ENCODE measurements around the gene ANKRD18A. TPM values are rescaled to one million over a fixed set of nuclear protein-coding genes. Genes with fewer than 3 reads are reported as not detected.
A peak's percentile ranks its signal among the peaks of the same experiment; 100 is the strongest.
"Not testable (repeated sequence)": the region's sequence is repeated elsewhere in the genome, so short reads cannot be mapped to it uniquely, and the experiment has no call there.

The ANKRD18A gene
- total RNA-seq, 2 donors from 2014 or later: 9.1 to 15.2 TPM

GRCh38 chr9:38576181-38576580 lies 44.2 kb downstream of the ANKRD18A start:
- DNase-seq (ENCODE audit: low spot score in 2 of 2); ATAC-seq; H3K9me3 Mint-ChIP-seq; H3K27ac Mint-ChIP-seq; H3K36me3 Mint-ChIP-seq: not testable (repeated sequence)

DNA sequence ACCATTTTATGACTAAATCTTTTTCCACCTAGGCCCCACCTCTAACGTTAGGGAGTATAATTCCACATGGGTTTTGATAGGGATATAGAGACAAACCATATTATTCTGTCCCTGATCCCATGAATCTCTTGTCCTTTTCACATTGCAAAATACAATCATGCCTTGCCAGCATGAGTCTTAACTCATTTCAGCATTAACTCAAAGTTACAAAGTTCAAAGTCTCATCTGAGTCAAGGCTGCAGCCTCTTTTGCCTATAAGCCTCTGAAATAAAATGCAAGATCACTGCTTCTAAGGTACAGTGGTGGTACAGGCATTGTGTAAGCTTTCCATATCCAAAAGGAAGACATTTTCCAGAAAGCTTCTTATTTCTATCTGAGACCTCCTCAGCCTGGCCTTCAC lies 54.3 kb downstream of the ANKRD18A start:
- H3K9me3 Mint-ChIP-seq, H3K27ac Mint-ChIP-seq: not testable (repeated sequence)

DNA sequence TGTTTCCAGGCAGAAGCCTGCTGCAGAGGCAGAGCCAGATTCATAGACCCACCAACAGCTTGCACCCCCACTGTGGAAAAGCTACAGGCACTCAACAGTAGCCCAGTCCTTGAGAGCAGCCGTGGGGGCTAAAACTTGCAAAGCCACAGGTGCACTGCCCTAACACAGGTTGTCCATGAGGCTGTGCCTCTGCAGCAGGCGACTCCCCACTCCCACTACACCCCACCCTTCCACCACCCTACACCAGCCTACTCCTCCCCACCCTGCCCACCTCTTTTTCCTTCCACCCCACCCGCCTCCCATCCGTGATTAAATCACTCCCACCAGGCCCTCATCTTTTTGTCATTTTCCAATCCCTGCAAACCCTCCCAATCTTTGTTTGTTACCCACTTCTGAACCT lies 55.2 kb downstream of the ANKRD18A start:
- not testable (repeated sequence) for DNase-seq (ENCODE audit: low spot score in 2 of 2); H3K27ac Mint-ChIP-seq; ATAC-seq; H3K9me3 Mint-ChIP-seq
- H3K36me3 Mint-ChIP-seq: peaks cover 10 to 11% of the 10 kb centered on the region in 2 donors

More for the DNA sequence above, 54.3 kb downstream of the ANKRD18A start:
- DNase-seq (ENCODE audit: low spot score in 2 of 2); ATAC-seq: not testable (repeated sequence)
- peaks cover 10 to 11% of the 10 kb centered on the region in 2 donors for H3K36me3 Mint-ChIP-seq

DNA sequence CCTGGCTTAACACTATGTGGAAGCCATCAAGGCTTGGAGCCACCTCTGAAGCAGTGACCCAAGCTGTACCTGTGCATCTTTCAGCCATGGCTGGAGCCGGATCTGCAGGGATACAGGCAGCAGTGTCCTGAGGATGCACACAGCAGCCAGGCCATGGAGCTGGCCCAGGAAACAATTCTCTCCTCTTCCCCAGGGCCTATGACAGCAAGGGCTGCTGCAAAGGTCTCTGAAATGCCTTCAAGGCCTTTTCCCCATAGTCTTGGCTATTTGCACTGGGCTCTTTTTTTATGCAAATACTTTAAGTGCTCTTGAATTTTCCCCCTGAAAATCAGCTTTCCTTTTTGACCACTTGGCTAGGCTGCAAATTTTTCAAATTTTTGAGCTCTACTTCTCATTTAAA lies 56.5 kb downstream of the ANKRD18A start:
- ATAC-seq; H3K9me3 Mint-ChIP-seq; H3K27ac Mint-ChIP-seq; DNase-seq (ENCODE audit: low spot score in 2 of 2): not testable (repeated sequence)
- peaks cover 10 to 11% of the 10 kb centered on the region in 2 donors for H3K36me3 Mint-ChIP-seq

DNA sequence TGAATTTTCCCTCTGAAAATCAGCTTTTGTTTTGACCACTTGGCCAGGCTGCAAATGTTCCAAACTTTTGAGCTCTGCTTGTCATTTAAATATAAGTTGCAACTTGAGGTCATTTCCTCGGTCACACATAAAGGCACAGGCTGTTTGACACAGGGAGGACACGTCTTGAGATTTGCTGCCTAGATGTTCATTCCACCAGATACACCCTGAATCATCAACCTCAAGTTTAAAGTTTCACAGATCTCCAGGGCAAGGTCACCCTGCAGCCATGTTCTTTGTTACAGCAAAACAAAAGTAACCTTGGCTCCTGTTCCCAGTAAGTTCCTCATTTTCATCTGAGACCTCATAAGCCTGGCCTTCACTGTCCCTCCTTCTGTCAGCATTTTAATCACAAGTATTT lies 59.3 kb downstream of the ANKRD18A start:
- not testable (repeated sequence) for ATAC-seq; H3K36me3 Mint-ChIP-seq; DNase-seq (ENCODE audit: low spot score in 2 of 2); H3K27ac Mint-ChIP-seq; H3K9me3 Mint-ChIP-seq

DNA sequence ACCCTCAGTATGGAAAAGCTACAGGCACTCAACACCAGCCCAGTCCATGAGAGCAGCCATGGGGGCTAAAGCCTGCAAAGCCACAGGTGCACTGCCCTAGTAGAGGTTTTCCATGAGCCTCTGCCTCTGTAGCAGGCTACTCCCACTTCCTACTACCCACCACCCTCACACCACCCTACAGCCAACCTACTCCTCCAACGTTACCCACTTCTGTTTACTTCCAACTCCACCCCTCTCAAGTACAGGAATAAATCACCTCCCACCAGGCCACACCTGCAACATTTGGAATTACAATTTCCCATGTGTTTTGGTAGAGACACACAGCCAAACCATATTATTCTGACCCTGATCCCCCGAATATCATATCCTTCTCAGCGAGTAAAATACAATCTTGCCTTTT lies 61.2 kb downstream of the ANKRD18A start:
- not testable (repeated sequence) for ATAC-seq; H3K36me3 Mint-ChIP-seq; H3K27ac Mint-ChIP-seq; DNase-seq (ENCODE audit: low spot score in 2 of 2); H3K9me3 Mint-ChIP-seq

GRCh38 chr9:38557746-38558145 lies 62.6 kb downstream of the ANKRD18A start:
- not testable (repeated sequence) for DNase-seq (ENCODE audit: low spot score in 2 of 2); H3K36me3 Mint-ChIP-seq; H3K9me3 Mint-ChIP-seq; ATAC-seq; H3K27ac Mint-ChIP-seq

DNA sequence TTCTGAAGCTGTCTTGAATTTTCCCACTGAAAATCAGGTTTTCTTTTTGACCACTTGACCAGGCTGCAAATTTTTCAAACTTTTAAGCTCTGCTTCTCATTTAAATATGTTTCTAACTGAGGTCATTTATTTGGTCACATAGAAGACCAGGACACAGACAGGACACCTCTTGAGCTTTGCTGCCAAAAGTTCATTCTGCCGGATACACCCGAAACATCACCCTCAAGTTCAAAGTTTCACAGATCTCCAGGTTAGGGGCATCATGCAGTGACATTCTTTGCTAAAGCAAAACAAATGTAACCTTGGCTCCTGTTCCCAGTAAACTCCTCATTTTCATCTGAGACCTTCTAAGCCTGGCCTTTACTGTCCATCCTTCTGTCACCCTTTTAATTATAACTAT lies 65.4 kb downstream of the ANKRD18A start:
- Mint-ChIP-seq H3K9me3 (peaks cover 9 to 10% of the 10 kb centered on the region in 2 donors), H3K36me3 (peaks cover 12 to 14% of the 10 kb centered on the region in 2 donors)
- H3K27ac Mint-ChIP-seq; DNase-seq (ENCODE audit: low spot score in 2 of 2); ATAC-seq: not testable (repeated sequence)

GRCh38 chr9:38553019-38553418 lies 67.4 kb downstream of the ANKRD18A start:
- ATAC-seq: not testable (repeated sequence)

DNA sequence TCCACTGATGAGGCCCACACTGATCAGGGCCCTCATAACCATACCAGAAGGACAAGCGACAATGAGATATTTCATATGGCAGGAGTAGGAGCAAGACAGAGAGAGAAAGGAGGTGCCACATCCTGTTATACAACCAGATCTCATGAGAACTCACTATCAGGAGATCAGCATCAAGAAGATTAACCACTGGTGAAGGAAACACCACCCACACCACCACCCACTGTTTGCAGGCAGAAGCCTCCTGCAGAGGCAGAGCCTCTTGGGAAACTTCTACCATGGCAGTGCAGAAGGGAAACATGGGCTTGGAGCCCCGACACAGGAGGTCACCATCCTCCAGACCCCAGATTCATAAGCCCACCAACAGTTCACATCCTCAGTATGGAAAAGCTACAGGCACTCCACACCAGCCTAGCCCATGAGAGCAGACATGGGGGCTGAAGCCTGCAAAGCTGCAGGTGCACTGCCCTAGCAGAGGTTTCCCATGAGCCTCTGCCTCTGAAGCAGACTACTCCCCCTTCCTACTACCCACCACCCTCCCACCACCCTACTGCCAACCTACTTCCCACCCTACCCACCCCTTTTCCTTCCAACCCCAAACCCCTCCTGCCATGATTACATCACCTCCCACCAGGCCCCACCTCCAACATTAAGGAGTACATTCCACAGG lies 73.8 kb downstream of the ANKRD18A start:
- ATAC-seq; DNase-seq (ENCODE audit: low spot score in 2 of 2): not testable (repeated sequence)
- Mint-ChIP-seq H3K36me3 (peaks cover 7 to 21% of the 10 kb centered on the region in 2 donors), H3K27ac (peak overlapping the region in 1 of 2 donors; percentile 9), H3K9me3 (peaks cover 16 to 21% of the 10 kb centered on the region in 2 donors)

More at GRCh38 chr9:38553019-38553418, 67.4 kb downstream of the ANKRD18A start:
- H3K27ac Mint-ChIP-seq; DNase-seq (ENCODE audit: low spot score in 2 of 2): not testable (repeated sequence)
- peaks cover 9 to 16% of the 10 kb centered on the region in 2 donors for H3K9me3 Mint-ChIP-seq
- H3K36me3 Mint-ChIP-seq: peaks cover 12 to 24% of the 10 kb centered on the region in 2 donors

DNA sequence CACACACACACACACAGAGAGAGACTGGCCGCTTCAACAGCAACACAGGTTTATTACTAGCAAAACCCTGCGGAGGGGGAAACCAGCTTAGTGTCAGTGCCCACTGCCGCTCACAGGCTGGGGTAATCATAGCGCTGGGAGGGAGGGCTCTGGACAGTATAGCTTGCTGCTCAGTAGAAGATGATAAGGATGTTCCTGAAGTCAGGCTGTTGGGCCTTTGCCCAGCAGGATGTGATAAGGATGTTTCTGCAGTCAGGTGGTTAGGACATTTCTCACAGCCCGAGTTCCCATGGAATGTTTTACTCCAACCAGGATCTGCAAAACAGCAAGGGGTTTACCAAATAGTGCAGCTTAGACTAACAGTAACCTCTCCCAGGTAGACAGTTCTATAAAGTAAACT lies 79.9 kb downstream of the ANKRD18A start:
- H3K9me3 Mint-ChIP-seq: peaks cover 14 to 20% of the 10 kb centered on the region in 2 donors
- not testable (repeated sequence) for H3K36me3 Mint-ChIP-seq; DNase-seq (ENCODE audit: low spot score in 2 of 2); ATAC-seq
- H3K27ac Mint-ChIP-seq: peak overlapping the region; percentile 15 to 50

DNA sequence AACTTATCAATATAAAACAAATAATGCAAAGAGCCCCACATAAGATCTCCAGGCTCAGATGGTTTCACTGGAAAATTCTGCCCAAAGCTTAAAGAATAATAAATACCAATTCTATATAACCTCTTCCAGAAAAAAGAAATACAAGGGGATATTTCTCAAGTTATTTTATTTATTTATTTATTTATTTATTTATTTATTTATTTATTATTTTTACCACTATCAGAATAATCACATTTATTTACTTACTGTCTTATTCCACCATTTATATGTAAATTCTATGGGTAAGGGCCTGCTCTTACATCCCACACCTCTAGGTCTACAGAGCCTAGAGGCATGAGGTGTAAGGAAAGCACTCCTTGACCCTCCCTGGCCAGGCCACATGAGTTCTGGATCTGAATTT lies 91.1 kb downstream of the ANKRD18A start:
- no peak for DNase-seq (ENCODE audit: low spot score in 2 of 2)
- Mint-ChIP-seq H3K9me3 (peaks cover 0 to 5% of the 10 kb centered on the region in 2 donors), H3K36me3 (peaks cover 0 to 6% of the 10 kb centered on the region in 2 donors), H3K27ac (no peak overlapping the region)
- ATAC-seq: no peak

GRCh38 chr9:38527503-38527902 lies 92.9 kb downstream of the ANKRD18A start:
- no peak overlapping the region for H3K27ac Mint-ChIP-seq
- DNase-seq (ENCODE audit: low spot score in 2 of 2): no peak
- H3K36me3 Mint-ChIP-seq: peaks cover 0 to 6% of the 10 kb centered on the region in 2 donors
- H3K9me3 Mint-ChIP-seq: peaks cover 0 to 5% of the 10 kb centered on the region in 2 donors
- ATAC-seq: no peak

GRCh38 chr9:38526591-38526990 lies 93.8 kb downstream of the ANKRD18A start:
- Mint-ChIP-seq H3K36me3 (peaks cover 0 to 6% of the 10 kb centered on the region in 2 donors), H3K27ac (no peak overlapping the region), H3K9me3 (peaks cover 0 to 5% of the 10 kb centered on the region in 2 donors)
- no peak for DNase-seq (ENCODE audit: low spot score in 2 of 2)
- ATAC-seq: no peak

GRCh38 chr9:38523121-38523520 lies 97.3 kb downstream of the ANKRD18A start:
- ATAC-seq (no peak), DNase-seq (ENCODE audit: low spot score in 2 of 2) (no peak)
- Mint-ChIP-seq H3K36me3 (peaks cover 0 to 6% of the 10 kb centered on the region in 2 donors), H3K27ac (no peak overlapping the region), H3K9me3 (no peaks in the 10 kb centered on the region)

- DNase-seq (ENCODE audit: low spot score in 2 of 2) (no peak), ATAC-seq (no peak)
- H3K27ac Mint-ChIP-seq: no peak overlapping the region
- peaks cover 0 to 6% of the 10 kb centered on the region in 2 donors for H3K36me3 Mint-ChIP-seq
- H3K9me3 Mint-ChIP-seq: no peaks in the 10 kb centered on the region
Measured at GRCh38 chr9:38521762-38522161, 98.6 kb downstream of the ANKRD18A start.
